Stimulated activated CD4-positive, alpha-beta T cell treated with anti-CD3 and anti-CD28 coated beads, Interleukin-12 subunit alpha, Interleukin-12 subunit beta, amount 100 ng/mL, for 4 hours (primary cell): ENCODE data around the gene CFAP97D2.

ENCODE experiments used
- DNase-seq: peaks from one replicate; pipeline ENCODE4 v3.0.0-alpha.2; 2020

Gene CFAP97D2

GRCh38 chr13:114200399-114200911, 21.4 kb downstream of the CFAP97D2 start:
- no peak for DNase-seq

- DNase-seq = no peak
These were observed 23.5 kb downstream of the CFAP97D2 start for GRCh38 chr13:114202581-114202980.

DNA sequence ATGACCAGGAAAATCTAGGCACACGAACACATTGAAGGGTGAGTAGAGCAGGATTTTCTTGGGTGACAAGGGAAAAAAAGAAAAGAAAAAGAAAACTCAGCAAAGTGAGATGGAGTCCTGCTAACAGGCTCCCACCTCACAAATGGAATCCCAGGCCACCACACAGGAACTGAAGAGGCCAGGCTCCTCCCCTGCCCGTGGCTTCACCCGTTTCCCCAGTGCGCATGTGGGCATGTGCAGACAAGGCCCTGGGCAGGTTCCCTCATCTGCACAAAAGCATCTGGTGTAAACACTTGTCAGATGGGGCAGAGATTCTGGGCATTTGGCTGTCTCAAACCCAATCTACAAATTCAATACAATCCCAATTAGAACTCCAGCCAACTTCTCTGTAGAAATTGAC, 24.5 kb downstream of the CFAP97D2 start:
- peak; percentile 38 for DNase-seq

DNA sequence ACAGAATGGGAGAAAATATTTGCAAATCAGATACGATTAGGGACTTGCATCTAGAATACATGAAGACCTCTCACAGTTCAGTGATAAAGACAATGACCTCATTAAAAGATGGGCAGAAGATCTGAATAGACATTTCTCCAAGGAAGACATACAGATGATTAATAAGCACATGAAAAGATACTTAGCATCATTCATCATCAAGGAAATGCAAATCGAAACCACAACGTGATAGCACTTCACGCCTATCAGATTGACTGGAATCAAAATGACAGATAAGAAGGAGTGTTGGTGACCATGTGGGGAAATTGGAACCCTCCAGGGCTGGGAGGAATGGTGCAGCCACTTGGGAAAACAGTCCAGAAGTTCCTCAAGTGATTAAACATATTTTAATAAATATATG, 25.8 kb downstream of the CFAP97D2 start:
- no peak for DNase-seq

GRCh38 chr13:114208134-114208533, 29.1 kb downstream of the CFAP97D2 start:
- no peak for DNase-seq

- no peak for DNase-seq
These were observed 32.5 kb downstream of the CFAP97D2 start for GRCh38 chr13:114211446-114212157.

- no peak for DNase-seq
These were observed 33.1 kb downstream of the CFAP97D2 start for GRCh38 chr13:114212158-114212495.

GRCh38 chr13:114213980-114214379, 34.9 kb downstream of the CFAP97D2 start:
- no peak for DNase-seq

- DNase-seq = no peak
These were observed 40.3 kb downstream of the CFAP97D2 start for GRCh38 chr13:114219392-114219791.

DNA sequence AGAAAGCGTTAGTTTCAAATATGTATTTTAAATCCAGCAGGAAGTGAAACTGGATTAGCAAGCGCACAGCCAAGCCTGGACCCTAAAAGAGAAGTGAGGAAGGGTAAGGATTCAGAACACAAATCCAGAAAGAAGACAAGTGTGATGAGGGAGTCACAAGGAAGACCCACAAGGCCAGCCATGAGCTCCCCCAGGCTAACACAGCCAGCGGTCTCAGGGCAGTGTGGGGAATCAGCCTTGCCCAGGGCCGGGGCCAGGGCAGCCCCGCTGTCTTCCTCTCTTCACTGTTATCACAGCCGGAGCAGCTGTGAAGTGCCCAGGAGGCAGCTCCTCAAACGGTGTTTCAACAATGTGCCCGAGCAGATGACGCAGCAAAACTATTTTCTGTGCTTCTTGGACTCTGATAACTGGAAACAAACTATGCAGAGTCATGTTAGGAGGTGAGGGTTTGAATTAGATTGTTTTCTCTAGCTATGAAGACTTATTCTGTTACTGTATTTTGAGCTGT, 43.5 kb downstream of the CFAP97D2 start:
- no peak for DNase-seq

- DNase-seq = no peak
These were observed 45.1 kb downstream of the CFAP97D2 start for GRCh38 chr13:114224201-114224600.

DNA sequence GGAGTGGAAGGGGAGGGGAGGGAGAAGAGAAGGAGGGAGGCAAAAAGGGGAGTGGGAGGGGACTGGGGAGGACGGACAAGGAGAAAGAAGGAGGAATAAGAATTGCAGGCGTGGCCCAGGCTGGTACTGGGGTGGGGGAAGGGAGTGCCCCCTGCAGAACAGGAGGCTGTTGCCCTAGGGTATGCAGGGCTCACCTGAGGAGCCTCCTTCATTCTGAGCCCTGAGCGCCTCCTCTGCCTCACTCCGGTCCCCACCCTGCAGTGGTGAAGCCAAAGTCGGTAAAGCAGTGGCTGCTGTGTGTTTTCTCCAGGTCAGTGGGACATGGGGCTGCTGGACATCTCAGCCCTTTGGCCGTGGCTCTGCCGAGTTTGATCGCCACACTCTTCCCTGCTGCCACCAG, 46.6 kb downstream of the CFAP97D2 start:
- peak; percentile 7 for DNase-seq

DNA sequence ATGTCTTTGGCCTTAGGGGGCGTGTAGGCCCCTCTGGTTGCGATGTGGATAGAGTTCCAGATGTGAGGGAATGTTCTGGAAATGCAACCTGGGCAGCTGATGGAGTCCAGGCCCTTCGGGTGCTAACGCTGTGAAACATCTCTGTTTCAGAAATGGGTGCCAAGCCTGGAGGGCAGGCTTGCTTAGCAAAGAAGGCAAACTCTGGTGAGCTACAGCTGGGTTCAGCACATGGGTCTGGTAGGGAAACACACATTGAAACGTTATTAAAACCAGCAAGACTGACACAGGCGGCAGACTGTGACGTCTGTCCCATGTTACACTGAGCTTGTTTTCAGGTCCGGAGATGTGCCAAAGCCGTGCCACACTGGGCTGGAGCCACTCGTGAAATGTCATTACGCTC, 47.0 kb downstream of the CFAP97D2 start:
- DNase-seq = no peak

GRCh38 chr13:114226699-114227323, 47.8 kb downstream of the CFAP97D2 start:
- peak; percentile 85 for DNase-seq

GRCh38 chr13:114227528-114227927, 48.5 kb downstream of the CFAP97D2 start:
- no peak for DNase-seq

- DNase-seq = no peak
These were observed 49.1 kb downstream of the CFAP97D2 start for GRCh38 chr13:114228176-114228575.

DNA sequence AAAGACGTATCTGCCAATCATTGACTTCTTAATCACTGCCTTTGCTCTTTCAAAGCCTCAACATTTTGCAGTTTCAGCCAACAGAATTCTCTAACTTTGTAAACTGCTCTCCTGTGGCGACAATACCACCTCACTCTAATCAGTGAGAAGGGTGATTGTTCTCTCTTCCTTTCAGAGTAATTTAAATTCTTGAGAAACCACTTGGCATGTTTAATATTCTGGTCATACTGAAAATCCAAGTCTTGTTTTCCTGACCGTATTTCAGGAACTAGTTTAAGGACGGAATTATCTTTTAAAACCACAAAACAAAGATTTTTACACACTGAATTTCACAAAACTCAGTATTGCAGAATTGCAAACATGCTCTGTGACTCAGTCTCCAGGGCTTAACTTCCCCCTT, 50.4 kb downstream of the CFAP97D2 start:
- DNase-seq = no peak

DNA sequence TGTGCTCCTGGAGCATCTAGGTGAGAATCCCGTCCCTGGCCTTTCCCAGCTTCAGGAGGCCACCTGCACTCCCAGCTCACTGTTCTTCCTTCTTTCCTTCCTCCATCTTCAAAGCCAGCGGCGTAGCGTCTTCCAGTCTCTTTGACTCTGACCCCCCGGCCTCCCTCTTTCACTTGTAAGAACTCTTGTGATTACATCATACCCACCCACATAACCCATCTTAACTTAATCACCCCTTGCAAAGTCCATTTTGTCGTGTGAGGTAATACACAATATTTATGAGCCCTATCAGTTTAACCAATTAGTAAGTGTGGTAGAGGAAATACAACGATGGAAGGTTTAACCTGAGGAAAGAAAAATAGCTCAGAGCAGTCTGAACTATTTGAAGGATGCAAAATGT, 51.1 kb downstream of the CFAP97D2 start:
- DNase-seq = no peak

GRCh38 chr13:114230575-114230974, 51.5 kb downstream of the CFAP97D2 start:
- DNase-seq = no peak

DNA sequence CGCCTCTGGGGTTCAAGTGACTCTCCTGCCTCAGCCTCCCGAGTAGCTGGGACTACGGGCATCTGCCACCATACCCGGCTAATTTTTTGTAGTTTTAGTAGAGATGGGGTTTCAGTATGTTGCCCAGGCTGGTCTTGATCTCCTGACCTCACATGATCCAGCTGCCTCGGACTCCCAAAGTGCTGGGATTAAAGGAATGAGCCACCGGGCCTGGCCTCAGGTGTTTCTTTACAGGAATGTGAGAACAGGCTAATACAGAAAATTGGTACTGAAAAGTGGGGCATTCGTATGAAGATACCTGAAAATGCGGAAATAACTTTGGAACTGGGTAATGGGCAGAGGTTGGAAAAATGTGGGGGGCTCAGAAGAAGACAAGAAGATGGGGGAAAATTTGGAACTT, 52.8 kb downstream of the CFAP97D2 start:
- DNase-seq = no peak

DNA sequence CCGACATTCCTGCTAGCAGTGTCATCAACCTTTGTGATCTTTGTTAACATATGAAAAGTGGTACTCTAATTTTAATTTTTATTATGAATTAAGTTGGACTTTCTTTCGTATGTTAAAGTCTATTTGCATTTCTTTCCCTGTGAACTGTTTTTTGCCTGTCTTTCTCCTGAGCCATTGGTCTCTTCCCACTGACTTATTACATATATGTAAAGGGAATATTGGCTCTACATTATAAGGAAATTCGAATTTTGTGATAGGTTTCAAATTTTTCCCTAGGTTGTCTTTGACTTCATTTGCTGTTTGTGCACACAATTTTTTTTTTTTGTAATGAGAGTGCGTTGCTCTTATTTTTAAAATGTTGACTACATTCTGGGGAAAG, 55.2 kb downstream of the CFAP97D2 start:
- no peak for DNase-seq

DNA sequence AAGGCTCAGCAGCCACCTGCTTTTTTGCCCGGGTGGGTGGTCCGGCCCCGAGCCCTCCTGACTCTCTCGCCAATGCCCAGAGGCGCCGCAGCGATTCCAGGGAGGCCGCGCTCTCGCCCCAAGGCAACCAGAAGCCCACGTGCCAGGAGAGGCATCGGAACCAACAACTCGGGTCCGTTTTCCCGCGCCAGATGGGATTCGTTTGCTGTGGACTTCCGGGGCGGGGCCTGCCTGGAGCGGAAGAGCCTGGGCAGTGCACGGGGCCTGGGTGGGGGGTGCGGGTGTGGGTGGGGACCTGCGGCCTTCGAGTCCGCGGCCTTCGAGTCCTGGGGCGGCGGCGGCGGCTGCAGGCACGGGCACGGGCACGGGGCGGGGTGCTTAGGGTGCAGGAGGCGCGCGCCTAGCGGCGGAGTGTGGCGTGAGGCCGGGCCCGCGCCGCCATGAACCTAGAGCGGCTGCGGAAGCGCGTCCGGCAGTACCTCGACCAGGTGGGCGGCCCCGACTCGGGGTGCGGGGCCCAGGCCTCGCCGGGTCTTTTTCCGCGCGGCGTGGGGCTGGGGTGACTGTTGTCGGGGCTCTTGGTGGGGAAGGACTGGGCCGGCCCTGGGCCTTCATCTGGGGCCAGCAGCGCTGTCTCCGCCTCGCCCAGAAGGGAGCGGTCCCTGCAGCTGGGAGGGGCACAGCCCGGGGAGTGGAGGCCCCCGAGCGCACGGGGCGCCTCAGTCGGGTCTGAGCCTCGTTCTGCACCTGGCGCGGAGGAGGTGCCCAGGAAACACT, 55.8 kb downstream of the CFAP97D2 start, which contains the start of gene CDC16:
CDC16 (plus strand) TSS at position 253 of the 777 bp plus-strand sequence; CDS start at position 441, 188 bp downstream.
- DNase-seq = peak; percentile 91

DNA sequence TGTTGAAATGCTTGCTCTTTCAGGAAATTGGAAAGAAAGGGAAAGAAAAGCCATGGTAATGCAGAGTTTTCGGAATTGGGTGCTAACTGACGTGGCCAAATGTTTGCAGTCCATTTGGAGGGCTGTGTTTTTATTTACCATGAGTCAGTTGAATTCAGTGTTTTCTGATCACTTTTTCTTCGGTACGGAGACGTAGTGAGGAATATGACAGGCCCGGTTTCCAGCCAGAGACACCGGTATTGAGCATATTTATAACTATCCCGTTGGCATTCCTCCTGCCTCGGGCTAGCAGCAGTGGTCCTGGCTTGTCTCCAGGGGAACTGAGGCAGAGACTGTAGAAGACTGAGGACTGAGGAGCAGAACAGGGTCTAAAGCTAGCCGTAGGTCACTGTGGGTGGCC, 56.6 kb downstream of the CFAP97D2 start:
- DNase-seq = no peak

DNA sequence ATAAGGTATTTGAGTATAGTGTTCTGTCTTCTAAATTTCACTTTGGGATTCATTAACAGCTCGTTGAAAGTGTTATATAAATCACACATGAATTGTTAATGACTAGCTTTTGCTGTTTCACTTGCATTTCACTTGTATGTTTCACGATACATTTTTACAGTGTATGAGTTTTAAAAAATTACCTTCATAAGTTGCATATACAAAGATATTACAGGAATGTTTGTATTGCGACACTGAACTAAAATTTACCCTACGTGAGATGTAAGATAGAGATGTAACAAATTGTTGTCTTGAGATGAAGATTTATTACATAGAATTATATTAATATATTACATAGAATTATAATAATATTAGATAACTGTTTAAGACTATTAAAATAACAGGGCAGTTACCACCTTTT, 57.2 kb downstream of the CFAP97D2 start:
- DNase-seq = no peak
